ENCODE results near the gene TRAF4. TPM values are rescaled to one million over a fixed set of nuclear protein-coding genes. Genes with fewer than 3 reads are reported as not detected.
"Not testable (repeated sequence)": the region's sequence is repeated elsewhere in the genome, so short reads cannot be mapped to it uniquely, and the experiment has no call there.

TRAF4 gene
- total RNA-seq, 1 donor from 2014 or later: 26.5 TPM

GRCh38 chr17:28783161-28783560, 39.4 kb downstream of the TRAF4 start:
- Histone ChIP-seq H3K27ac (no peak overlapping the region), H3K9me3 (no peaks in the 10 kb centered on the region), H3K27me3 (no peaks in the 10 kb centered on the region), H3K4me3 (no peak overlapping the region), H3K36me3 (no peaks in the 10 kb centered on the region), H3K4me1 (no peaks in the 10 kb centered on the region)
- intact Hi-C loops (cut with DNase I): no loop called here
- no peak for TF ChIP-seq POLR2A (IDR thresholded peaks at IDR 0.05)
- TF ChIP-seq POLR2AphosphoS5 (IDR thresholded peaks at IDR 0.05; ENCODE audit: insufficient read depth in 1 of 2, low read depth in 1 of 2): no peak
- no peak for TF ChIP-seq CTCF (IDR thresholded peaks at IDR 0.05)
- DNase-seq (ENCODE audit: extremely low spot score in 2 of 2): no peak

- Histone ChIP-seq H3K4me3 (no peak overlapping the region), H3K4me1 (no peaks in the 10 kb centered on the region), H3K27ac (no peak overlapping the region), H3K9me3 (no peaks in the 10 kb centered on the region), H3K36me3 (no peaks in the 10 kb centered on the region), H3K27me3 (no peaks in the 10 kb centered on the region)
- DNase-seq (ENCODE audit: extremely low spot score in 2 of 2): no peak
- intact Hi-C loops (cut with DNase I): no loop called here
- no peak for TF ChIP-seq CTCF (IDR thresholded peaks at IDR 0.05)
These were observed 44.3 kb downstream of the TRAF4 start for GRCh38 chr17:28788100-28788499.

- H3K27ac ChIP-seq: no peak overlapping the region
- intact Hi-C loops (cut with DNase I): no loop called here
These were observed 49.3 kb downstream of the TRAF4 start for GRCh38 chr17:28792877-28793661.

GRCh38 chr17:28794846-28795441, 51.1 kb downstream of the TRAF4 start:
- H3K4me3 ChIP-seq; H3K27me3 ChIP-seq; H3K27ac ChIP-seq; H3K36me3 ChIP-seq; DNase-seq (ENCODE audit: extremely low spot score in 2 of 2); H3K4me1 ChIP-seq; intact Hi-C loops (cut with DNase I); H3K9me3 ChIP-seq: not testable (repeated sequence)

More at GRCh38 chr17:28792877-28793661, 49.3 kb downstream of the TRAF4 start:
- no peaks in the 10 kb centered on the region for H3K4me1 ChIP-seq
- no peaks in the 10 kb centered on the region for H3K9me3 ChIP-seq
- H3K4me3 ChIP-seq: no peak overlapping the region
- TF ChIP-seq POLR2AphosphoS5 (IDR thresholded peaks at IDR 0.05; ENCODE audit: insufficient read depth in 1 of 2, low read depth in 1 of 2): no peak
- TF ChIP-seq CTCF (IDR thresholded peaks at IDR 0.05): no peak
- TF ChIP-seq POLR2A (IDR thresholded peaks at IDR 0.05): no peak
- H3K36me3 ChIP-seq: no peaks in the 10 kb centered on the region
- DNase-seq (ENCODE audit: extremely low spot score in 2 of 2): no peak
- no peaks in the 10 kb centered on the region for H3K27me3 ChIP-seq

- TF ChIP-seq POLR2AphosphoS5 (IDR thresholded peaks at IDR 0.05; ENCODE audit: insufficient read depth in 1 of 2, low read depth in 1 of 2) (no peak), CTCF (IDR thresholded peaks at IDR 0.05) (no peak), POLR2A (IDR thresholded peaks at IDR 0.05) (no peak)
- Histone ChIP-seq H3K27ac (no peak overlapping the region), H3K4me1 (no peaks in the 10 kb centered on the region), H3K9me3 (no peaks in the 10 kb centered on the region), H3K4me3 (no peak overlapping the region), H3K36me3 (no peaks in the 10 kb centered on the region), H3K27me3 (no peaks in the 10 kb centered on the region)
- intact Hi-C loops (cut with DNase I): no loop called here
- no peak for DNase-seq (ENCODE audit: extremely low spot score in 2 of 2)
These were observed 52.3 kb downstream of the TRAF4 start for GRCh38 chr17:28796062-28796461.

Small RNAs within 50 kb of the gene (small RNA-seq; reads per million reads assigned to genes)
- gene SNORD42A: not detected
- gene SNORD42B: not detected
- not detected for gene SNORD4A
- not detected for gene SNORD4B

Other genes with a start within 250 kb of the TRAF4 start
- 3.4 TPM for gene FOXN1, start 237.7 kb upstream of the TRAF4 start, total RNA-seq
- 38.1 TPM for gene UNC119, start 191.4 kb upstream of the TRAF4 start, total RNA-seq
- gene PIGS, start 172.5 kb upstream of the TRAF4 start, total RNA-seq: 22.8 TPM
- gene ALDOC, start 167.1 kb upstream of the TRAF4 start, total RNA-seq: 20.1 TPM
- gene SPAG5, start 145.0 kb upstream of the TRAF4 start, total RNA-seq: 8.3 TPM
- gene RSKR, start 129.8 kb upstream of the TRAF4 start, total RNA-seq: 21.6 TPM
- 65.6 TPM for gene BLTP2, start 98.9 kb upstream of the TRAF4 start, total RNA-seq
- gene SDF2, start 82.1 kb upstream of the TRAF4 start, total RNA-seq: 33.1 TPM
- gene SUPT6H, start 81.8 kb upstream of the TRAF4 start, total RNA-seq: 89.6 TPM
- gene PROCA1, start 32.1 kb upstream of the TRAF4 start, total RNA-seq: 1.5 TPM
- gene RAB34, start 26.1 kb upstream of the TRAF4 start, total RNA-seq: 195 TPM
- gene RPL23A, start 24.0 kb upstream of the TRAF4 start, total RNA-seq: 600 TPM
- 2.9 TPM for gene TLCD1, start 17.8 kb upstream of the TRAF4 start, total RNA-seq
- 0.98 TPM for gene NEK8, start 15.2 kb upstream of the TRAF4 start, total RNA-seq
- gene FAM222B, start 98.8 kb downstream of the TRAF4 start, total RNA-seq: 14.2 TPM
- gene ERAL1, start 111.0 kb downstream of the TRAF4 start, total RNA-seq: 44.9 TPM
- gene FLOT2, start 153.7 kb downstream of the TRAF4 start, total RNA-seq: 56.2 TPM
- gene DHRS13, start 159.1 kb downstream of the TRAF4 start, total RNA-seq: 11.8 TPM
- gene PHF12, start 207.5 kb downstream of the TRAF4 start, total RNA-seq: 54.5 TPM